H1 (cell line): ENCODE data around the gene LY6G6C. TPM values are rescaled to one million over a fixed set of nuclear protein-coding genes. Genes with fewer than 3 reads are reported as not detected.

Experiments used
- polyA plus RNA-seq, 7 experiments: library from polyadenylated mRNA; depleted of rRNA in 3 of 7; stranded (reverse) in 5 of 7; unstranded in 2 of 7; fragments of >200 nt in 5 of 7; fragments of 200-250 nt in 2 of 7; gene quantifications; 1 replicate in 5 of 7; 2 replicates in 1 of 7; 4 replicates in 1 of 7; pipeline versions ENCODE4 v1.2.1 to v1.2.3, GENCODE V29; 2011 to 2013; ENCODE audit warnings: missing spikeins in 2 of 7, mixed read lengths in 2 of 7
- total RNA-seq: library from RNA; stranded (reverse); fragmentation: NEBNext Ultra II Directional; extraction: Animal tissue kit (Norgen Biotek cat#: 25700); gene quantifications from 2 replicates; pipeline ENCODE4 v1.2.1, GENCODE V29; 2021
- TF ChIP-seq, protein P1 (sequence below): IDR thresholded peaks from 2 replicates; pipeline ENCODE4 v1.6.1; 2012; ENCODE audit warnings: low read length, inconsistent platforms

LY6G6C gene
- total and polyA plus RNA-seq, 2 of the 8 experiments (the other 6 are each of a cell fraction or from before 2014, with no cell fraction given) = 0.23 TPM; not detected in 1

DNA sequence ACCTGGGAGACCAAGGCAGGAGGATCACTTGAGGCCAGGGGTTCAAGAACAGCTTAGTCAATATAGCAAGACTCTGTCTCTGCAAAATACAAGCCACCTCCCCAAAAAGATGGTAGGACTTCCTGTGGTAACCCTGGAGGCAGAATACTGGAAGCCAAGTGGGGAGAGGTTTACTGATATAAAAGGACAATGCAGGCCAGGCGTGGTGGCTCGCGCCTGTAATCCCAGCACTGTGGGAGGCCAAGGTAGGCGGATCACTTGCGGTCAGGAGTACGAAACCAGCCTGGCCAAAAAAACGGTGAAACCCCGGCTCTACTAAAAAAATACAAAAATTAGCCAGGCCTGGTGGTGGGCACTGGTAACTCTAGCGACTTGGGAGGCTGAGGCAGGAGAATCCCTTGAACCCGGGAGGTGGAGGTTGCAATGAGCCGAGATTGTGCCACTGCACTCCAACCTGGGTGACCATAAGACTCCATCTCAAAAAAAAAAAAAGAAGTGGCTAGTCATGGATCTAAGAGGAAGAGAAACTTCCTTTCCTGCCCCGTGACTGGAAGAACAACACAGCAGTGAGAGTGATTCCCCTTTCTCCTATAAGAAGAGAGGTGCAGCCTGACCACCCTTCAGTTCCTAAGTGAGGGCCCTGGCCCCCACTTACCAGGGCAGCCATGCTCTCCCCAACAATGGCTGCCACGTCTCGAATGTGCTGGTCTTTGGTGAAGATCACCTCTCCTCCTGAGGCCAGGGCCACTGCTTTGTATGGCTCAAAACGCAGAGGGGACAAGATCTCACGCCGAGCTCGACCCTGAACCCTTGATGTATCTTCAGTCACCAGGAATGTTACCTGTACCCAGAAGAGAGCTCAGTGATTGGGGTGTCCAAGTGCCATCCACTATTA is 47.1 kb upstream of the LY6G6C start (continued):
- TF ChIP-seq, protein P1, sequence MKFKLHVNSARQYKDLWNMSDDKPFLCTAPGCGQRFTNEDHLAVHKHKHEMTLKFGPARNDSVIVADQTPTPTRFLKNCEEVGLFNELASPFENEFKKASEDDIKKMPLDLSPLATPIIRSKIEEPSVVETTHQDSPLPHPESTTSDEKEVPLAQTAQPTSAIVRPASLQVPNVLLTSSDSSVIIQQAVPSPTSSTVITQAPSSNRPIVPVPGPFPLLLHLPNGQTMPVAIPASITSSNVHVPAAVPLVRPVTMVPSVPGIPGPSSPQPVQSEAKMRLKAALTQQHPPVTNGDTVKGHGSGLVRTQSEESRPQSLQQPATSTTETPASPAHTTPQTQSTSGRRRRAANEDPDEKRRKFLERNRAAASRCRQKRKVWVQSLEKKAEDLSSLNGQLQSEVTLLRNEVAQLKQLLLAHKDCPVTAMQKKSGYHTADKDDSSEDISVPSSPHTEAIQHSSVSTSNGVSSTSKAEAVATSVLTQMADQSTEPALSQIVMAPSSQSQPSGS = no peak
